NCI-H146 (cell line): Measurements from ENCODE around the gene TRABD2B.

Experiments used
- DNase-seq: peaks from one replicate; lab custom pipeline; 2025; lab: John Stamatoyannopoulos, UW

TRABD2B gene

GRCh38 chr1:47935856-47936255 lies 61.3 kb downstream of the TRABD2B start:
- no peak for DNase-seq

DNA sequence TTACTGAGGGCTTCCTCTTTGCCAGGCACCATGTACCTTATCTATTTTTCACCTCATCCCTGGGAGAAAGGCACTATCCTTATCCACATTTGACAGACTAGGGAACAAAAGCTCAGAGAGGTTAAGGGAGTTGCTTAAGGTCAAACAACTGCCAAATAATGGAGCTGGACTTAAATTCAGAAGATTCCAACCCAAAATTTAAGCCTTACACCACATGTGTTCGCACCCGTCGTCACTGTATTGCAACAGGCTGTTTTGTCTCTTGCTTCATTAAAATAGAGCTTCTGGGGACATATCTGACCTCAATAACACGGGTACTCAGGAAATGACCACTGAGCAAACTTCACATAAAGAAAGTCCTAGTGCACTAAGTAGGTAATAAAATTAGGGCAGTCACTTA lies 62.0 kb downstream of the TRABD2B start:
- no peak for DNase-seq

DNA sequence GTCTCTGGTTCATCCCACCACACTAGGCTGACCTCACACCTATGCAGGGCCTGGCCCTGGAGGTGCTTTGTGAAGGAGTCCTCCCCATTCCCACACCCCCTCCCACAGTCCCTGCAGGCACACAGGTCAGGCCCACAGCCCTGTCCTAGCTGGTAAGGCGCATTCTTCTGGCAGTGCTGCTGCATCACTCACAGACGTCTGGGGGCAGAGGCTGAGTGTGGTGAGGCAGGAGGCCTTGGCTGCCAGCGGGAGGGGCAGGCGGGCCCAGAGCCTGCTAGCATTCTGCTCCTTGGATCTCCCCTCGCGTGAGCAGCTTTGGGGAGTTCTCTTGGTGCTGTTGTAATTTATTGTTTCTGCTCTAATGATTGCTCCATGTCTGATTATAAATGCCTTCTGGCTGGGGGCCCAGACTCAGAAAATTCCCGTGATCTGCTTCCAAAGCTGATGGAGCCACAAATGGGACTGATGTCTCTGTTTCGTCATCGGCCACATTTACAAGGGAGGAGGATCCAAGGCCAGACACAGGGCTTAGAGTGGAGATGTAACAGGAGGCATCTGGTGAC lies 62.9 kb downstream of the TRABD2B start:
- DNase-seq, result no peak

DNA sequence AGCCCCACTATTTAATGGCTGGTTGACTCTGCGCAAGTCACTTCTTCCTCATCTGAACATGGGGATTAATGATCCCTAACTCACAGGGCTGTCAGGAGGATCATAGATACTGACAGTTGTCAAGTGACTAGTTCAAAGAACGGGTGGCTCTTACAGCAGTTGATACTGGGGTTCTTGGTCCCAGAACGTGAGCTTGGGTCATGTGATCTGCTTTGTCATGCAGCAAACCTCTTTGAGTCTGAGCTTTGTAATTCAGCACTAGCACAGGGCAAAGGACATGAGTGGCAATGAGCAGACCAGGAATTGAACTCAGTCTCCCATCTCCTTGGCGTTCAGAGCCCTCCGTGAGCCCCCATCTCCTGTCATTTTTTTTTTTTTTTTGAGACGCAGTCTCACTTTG lies 64.4 kb downstream of the TRABD2B start:
- DNase-seq, result no peak

GRCh38 chr1:47931395-47931794 lies 65.8 kb downstream of the TRABD2B start:
- peak; percentile 62 for DNase-seq

DNA sequence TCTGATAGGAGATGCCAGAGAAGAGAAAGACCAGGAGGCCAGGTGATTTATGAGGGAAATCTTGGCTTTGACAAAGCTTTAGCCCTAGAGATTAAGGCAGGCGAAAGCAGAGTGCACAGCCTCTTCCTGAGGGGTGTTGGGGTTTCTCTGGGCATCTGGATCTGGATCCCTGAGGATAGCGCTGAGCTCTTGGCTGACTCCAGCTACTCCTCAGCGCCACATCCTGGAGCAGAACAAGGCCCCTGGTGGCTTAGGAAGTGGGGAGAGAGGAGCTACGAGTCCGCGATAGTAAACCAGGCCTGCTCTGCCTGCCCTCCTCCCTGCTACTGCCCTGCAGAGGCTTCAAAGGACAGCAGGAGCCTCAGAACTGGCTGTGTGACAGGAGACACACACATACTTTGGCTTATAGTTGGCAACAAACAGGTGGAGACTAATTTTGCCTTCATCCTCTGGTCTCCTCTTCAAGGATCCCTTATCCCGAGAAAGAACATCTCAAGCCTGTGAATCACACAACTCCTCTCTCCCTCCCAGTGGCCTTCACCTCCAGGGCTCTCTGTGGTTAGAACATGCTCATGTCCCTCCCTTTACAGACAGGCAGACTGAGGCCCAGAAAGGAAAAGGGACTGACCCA lies 66.9 kb downstream of the TRABD2B start:
- DNase-seq, result no peak

DNA sequence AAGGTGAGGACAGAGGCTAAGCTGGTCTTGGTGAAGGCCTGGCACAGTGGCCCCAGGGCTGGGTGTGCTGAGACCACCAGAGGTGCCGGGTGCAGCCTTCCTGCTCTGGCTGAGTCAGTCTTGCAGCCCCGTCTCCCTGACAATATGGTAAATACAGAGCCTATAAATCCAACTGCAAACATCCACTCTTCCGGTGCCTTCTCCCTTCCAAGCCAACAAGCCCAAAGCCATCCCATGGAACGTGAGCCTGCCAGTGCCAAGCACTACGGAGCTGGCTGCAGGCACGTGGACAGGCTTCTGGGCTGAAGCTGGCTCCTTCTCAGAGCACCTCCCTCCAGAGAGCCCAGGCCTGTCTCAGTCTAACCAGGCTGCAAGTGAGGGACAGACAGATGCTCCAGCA lies 70.0 kb downstream of the TRABD2B start:
- peak; percentile 15 for DNase-seq

DNA sequence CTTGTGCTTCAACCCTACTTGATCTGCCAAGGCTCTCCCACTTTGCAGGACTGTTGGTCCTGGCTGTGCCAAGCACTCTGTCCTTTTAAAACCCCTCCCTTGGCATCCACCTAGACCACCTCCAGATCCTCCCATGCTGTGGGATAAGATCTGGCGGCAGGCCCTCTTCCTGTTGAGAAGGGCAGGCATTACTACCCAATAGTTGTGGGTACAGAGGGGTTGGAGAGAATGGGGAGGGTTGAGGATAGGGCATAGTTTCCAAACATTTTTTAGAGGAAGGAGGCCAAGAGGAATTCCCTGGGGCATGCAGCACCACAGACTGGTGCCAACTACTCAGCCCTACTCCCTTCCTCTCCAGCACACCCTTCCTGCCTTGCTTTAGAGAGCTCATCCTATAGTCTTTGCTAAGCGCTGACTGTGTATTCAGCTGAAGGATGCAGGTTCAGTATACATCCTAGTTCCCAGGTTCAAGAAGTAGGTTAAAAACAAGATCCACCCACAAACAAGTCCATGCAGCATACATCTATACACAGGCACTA lies 70.7 kb downstream of the TRABD2B start:
- no peak for DNase-seq

- no peak for DNase-seq
Measured at GRCh38 chr1:47924270-47925048, 72.7 kb downstream of the TRABD2B start.

DNA sequence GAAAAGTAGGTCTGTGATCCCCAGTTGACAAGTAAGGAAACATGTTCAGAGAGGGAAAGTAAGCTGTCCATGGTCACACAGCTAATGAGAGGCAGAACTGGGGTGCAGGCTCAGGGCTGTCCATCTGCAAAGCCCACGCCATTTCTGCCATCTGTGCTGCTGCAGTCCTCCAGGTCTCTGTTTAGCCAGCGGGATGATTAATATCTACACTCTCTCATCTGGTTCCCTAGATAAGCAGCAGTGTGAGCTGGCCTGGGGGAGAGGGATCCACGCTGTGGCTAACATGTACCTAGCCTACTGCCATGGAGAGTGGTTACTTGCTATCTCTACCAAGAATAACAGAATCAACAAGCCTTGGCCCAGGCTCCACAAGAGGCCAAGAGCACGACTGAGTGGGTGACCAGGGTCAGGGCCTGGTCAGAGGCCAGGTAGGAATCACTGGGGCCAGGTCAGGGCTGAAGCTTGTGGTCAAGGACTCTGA lies 75.2 kb downstream of the TRABD2B start:
- DNase-seq, result no peak

DNA sequence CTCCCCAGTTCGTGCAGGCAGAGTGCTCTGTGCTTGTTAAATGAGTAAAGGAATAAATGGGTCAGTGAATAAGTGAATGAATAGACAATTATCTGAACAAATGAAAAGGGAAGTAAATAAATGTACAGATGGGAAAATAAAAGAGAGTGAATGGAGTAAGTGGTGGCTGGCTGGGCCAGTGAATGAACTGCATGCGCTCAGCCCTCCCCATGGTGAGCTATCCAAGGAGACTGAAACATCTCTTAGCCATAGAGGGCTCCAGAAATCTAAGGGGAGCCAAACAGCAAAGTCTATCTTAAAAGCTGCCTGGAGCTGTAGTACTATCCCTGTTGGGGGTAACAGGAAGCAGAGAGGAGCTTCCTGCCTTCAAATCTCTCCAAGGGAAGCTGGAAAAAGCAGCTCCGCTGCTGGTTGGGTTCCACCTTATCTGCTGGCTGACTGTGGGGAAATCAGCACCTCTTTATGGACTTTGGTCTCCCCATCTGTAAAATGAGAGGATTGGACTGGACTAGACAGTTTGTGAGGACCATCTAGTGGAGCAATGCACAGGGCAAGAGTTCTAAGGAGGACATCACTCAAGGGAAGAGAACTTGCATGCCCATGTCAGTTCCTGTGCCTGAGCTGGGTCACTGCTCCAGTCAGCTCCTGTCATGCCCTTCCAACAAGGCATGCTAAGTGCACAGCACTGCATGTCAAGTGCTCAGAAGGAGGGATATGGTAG lies 77.9 kb downstream of the TRABD2B start:
- DNase-seq, result no peak

GRCh38 chr1:47918257-47918867 lies 78.8 kb downstream of the TRABD2B start:
- DNase-seq, result no peak

- no peak for DNase-seq
Measured at GRCh38 chr1:47917687-47918086, 79.5 kb downstream of the TRABD2B start.

DNA sequence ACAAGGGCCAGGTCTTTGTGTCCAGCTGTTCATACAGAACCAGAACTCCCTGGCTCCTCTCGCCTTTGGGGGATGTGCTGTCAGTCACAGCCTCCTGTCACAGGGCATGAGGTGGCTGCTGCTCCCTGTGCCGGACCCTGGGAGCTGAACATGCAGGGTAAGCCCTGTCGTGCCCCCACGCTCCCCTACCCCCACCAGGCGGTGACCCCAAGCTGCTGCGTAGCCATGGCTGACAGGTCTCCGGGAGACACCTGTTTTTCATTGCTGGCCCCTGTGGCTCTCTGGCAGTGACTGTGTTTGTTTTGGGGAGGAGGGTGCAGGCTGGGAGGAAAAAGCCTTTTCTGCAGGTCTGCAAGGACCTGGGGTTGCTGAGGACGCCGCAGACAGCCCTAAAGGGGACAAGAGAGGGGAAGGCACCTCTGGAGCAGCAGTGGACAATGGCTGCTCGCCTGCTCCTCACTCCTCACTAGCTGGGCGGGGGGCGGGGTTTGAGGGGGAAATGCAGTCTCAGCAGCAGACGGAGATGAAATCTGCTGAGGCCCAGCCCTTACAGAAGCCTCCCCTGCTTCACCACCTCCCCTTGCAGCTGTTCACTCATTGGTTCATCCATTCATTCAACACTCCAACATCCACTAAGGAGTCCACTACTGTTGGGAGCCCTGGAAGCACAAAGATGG lies 81.4 kb downstream of the TRABD2B start:
- no peak for DNase-seq

GRCh38 chr1:47914952-47915676 lies 82.1 kb downstream of the TRABD2B start:
- no peak for DNase-seq

- DNase-seq, result no peak
Measured at GRCh38 chr1:47914218-47914938, 82.8 kb downstream of the TRABD2B start.

- no peak for DNase-seq
Measured at GRCh38 chr1:47913225-47913823, 83.9 kb downstream of the TRABD2B start.

DNA sequence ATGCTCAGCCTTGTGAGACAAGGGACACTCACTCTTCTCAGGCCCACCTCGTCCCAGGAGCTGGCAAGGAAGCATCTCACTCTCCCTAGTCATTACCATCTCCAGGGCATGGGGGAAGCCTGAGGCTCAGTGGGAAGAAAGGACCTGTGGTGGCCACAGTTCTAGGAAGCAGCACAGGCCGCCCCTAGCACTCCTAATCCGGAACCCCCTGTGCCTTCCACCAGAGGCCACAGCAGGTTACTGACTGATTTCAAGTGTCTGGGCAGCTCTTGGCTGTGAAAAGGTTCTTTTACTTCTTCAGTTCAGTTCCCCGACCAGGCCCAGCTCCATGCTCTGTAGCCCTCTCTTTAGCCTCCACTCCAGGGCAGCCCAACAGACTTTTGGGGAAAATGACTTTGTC lies 84.4 kb downstream of the TRABD2B start:
- no peak for DNase-seq

- no peak for DNase-seq
Measured at GRCh38 chr1:47911892-47912291, 85.3 kb downstream of the TRABD2B start.

DNA sequence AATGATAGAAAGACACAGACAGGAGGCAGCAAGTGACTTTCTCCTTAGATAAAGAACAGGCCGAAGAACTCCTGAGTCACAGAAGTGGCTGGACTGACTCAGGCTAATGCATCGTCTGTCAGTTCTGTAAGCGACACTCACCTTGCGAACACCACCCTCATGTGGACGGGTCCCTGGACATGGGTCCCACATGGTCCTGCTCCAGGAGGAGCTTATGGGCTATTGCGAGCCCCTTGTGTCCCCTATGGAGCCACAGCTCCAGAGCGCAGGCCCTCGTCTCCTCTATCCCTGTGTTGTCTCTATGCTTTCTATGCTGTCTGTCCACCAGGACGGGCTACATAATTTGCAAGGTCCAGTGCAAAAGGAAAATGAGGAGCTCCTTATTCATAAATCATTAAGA lies 85.8 kb downstream of the TRABD2B start:
- no peak for DNase-seq
